ENCODE measurements around the gene GPR158.

The GPR158 gene

GRCh38 chr10:25502453-25502852, 327.7 kb downstream of the GPR158 start:
- TF ChIP-seq NFIC (IDR thresholded peaks at IDR 0.05), result no peak
- no peak for TF ChIP-seq TAF1 (IDR thresholded peaks at IDR 0.05; ENCODE audit: low read depth)
- no peak for TF ChIP-seq USF1 (IDR thresholded peaks at IDR 0.05)
- TF ChIP-seq EP300 (IDR thresholded peaks at IDR 0.05; ENCODE audit: borderline replicate concordance), result no peak
- TF ChIP-seq TEAD4 (IDR thresholded peaks at IDR 0.05), result no peak
- TF ChIP-seq MAX (IDR thresholded peaks at IDR 0.05), result no peak
- TF ChIP-seq REST (IDR thresholded peaks at IDR 0.05; ENCODE audit: low read depth), result no peak
- TF ChIP-seq TCF12 (IDR thresholded peaks at IDR 0.05; ENCODE audit: low read depth), result no peak
- TF ChIP-seq RAD21 (IDR thresholded peaks at IDR 0.05; ENCODE audit: low read depth), result no peak
- no peak for TF ChIP-seq CREB1 (IDR thresholded peaks at IDR 0.05; ENCODE audit: low read depth)
- no peak for TF ChIP-seq FOXM1 (IDR thresholded peaks at IDR 0.05; ENCODE audit: borderline replicate concordance, low read depth)
- TF ChIP-seq CEBPB (IDR thresholded peaks at IDR 0.05), result no peak
- no peak for TF ChIP-seq EGR1 (IDR thresholded peaks at IDR 0.05)
- TF ChIP-seq ZBTB7A (IDR thresholded peaks at IDR 0.05; ENCODE audit: low read depth), result no peak
- no peak for TF ChIP-seq YY1 (IDR thresholded peaks at IDR 0.05; ENCODE audit: low read depth)

GRCh38 chr10:25504306-25504705, 329.5 kb downstream of the GPR158 start:
- TF ChIP-seq ZBTB7A (IDR thresholded peaks at IDR 0.05; ENCODE audit: low read depth), result no peak
- TF ChIP-seq EGR1 (IDR thresholded peaks at IDR 0.05), result no peak
- no peak for TF ChIP-seq USF1 (IDR thresholded peaks at IDR 0.05)
- no peak for TF ChIP-seq EP300 (IDR thresholded peaks at IDR 0.05; ENCODE audit: borderline replicate concordance)
- TF ChIP-seq MAX (IDR thresholded peaks at IDR 0.05), result no peak
- no peak for TF ChIP-seq FOXM1 (IDR thresholded peaks at IDR 0.05; ENCODE audit: borderline replicate concordance, low read depth)
- TF ChIP-seq NFIC (IDR thresholded peaks at IDR 0.05), result no peak
- no peak for TF ChIP-seq TAF1 (IDR thresholded peaks at IDR 0.05; ENCODE audit: low read depth)
- TF ChIP-seq CREB1 (IDR thresholded peaks at IDR 0.05; ENCODE audit: low read depth), result no peak

- TF ChIP-seq YY1 (IDR thresholded peaks at IDR 0.05; ENCODE audit: low read depth), result no peak
- TF ChIP-seq TEAD4 (IDR thresholded peaks at IDR 0.05), result no peak
- no peak for TF ChIP-seq FOXM1 (IDR thresholded peaks at IDR 0.05; ENCODE audit: borderline replicate concordance, low read depth)
- TF ChIP-seq REST (IDR thresholded peaks at IDR 0.05; ENCODE audit: low read depth), result no peak
- no peak for TF ChIP-seq NFIC (IDR thresholded peaks at IDR 0.05)
These were observed 330.0 kb downstream of the GPR158 start for GRCh38 chr10:25504838-25505237.

GRCh38 chr10:25505466-25505865, 330.7 kb downstream of the GPR158 start:
- TF ChIP-seq REST (IDR thresholded peaks at IDR 0.05; ENCODE audit: low read depth) (no peak), YY1 (IDR thresholded peaks at IDR 0.05; ENCODE audit: low read depth) (no peak), CEBPB (IDR thresholded peaks at IDR 0.05) (no peak), CREB1 (IDR thresholded peaks at IDR 0.05; ENCODE audit: low read depth) (no peak), NFIC (IDR thresholded peaks at IDR 0.05) (no peak), FOXM1 (IDR thresholded peaks at IDR 0.05; ENCODE audit: borderline replicate concordance, low read depth) (no peak), RAD21 (IDR thresholded peaks at IDR 0.05; ENCODE audit: low read depth) (no peak), EP300 (IDR thresholded peaks at IDR 0.05; ENCODE audit: borderline replicate concordance) (no peak)

- TF ChIP-seq FOXM1 (IDR thresholded peaks at IDR 0.05; ENCODE audit: borderline replicate concordance, low read depth) (no peak), EGR1 (IDR thresholded peaks at IDR 0.05) (no peak), CREB1 (IDR thresholded peaks at IDR 0.05; ENCODE audit: low read depth) (no peak), EP300 (IDR thresholded peaks at IDR 0.05; ENCODE audit: borderline replicate concordance) (no peak), CEBPB (IDR thresholded peaks at IDR 0.05) (no peak), TAF1 (IDR thresholded peaks at IDR 0.05; ENCODE audit: low read depth) (no peak)
These were observed 332.1 kb downstream of the GPR158 start for GRCh38 chr10:25506821-25507335.
